GM19324 (cell line): ENCODE measurements around the gene DAGLB.
"Not testable (repeated sequence)": the region's sequence is repeated elsewhere in the genome, so short reads cannot be mapped to it uniquely, and the experiment has no call there.

Source experiments
- ATAC-seq: cut with Tn5 transposase; IDR thresholded peaks from one replicate; pipeline ENCODE4 v1.9.1; 2021; ENCODE audit warnings: mild to moderate bottlenecking, moderate library complexity; ENCODE audit not compliant: unreplicated experiment, low FRiP score

DAGLB gene

DNA sequence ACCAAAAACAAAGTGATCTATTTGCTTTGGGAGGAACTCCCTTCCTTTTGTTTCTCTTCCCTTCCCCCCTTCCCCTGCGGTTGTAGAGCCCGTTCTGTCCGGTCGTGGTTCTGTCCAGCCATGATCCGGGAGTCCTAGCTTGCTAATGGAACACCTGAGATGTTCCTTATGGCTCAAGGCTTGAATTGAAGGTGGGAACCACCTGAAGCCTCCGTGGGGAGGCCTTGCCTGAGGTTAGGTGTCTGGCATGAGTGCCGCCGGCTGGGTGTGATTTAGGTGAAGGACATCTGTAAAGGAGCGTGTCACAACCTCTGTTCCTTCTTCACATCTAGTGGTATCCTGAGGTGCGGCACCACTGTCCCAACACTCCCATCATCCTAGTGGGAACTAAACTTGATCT, 46.2 kb downstream of the DAGLB start:
- no peak for ATAC-seq

DNA sequence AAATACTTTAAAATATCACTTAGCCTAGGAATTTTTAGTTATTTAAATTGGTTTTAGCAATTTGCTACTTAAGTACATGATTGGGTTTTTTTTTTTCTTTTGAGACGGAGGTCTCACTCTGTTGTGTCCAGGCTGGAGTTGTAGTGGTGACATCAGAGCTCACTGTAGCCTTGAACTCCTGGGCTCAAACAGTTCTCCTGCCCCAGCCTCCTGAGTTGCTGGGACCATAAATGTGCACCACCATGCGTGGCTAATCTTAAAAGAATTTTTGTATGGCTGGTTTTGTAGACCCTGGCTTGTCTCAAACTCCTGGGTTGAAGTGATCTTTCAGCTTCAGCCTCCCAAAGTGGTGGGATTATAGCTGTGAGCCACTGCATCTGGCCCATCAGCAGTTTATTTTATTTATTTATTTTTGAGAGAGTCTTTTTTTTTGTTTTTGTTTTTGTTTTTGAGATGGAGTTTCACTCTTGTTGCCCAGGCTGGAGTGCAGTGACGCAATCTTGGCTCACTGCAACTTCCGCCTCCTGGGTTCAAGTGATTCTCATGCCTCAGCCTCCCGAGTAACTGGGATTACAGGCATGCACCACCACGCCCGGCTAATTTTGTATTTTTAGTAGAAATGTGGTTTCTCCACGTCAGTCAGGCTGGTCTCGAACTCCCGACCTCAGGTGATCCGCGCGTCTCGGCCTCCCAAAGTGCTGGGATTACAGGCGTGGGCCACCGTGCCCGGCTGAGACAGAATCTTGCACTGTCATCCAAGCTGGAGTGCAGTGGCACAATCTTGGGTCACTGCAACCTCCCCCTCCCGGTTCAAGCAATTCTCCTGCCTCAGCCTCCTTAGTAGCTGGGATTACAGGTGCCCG, 47.3 kb downstream of the DAGLB start:
- ATAC-seq: not testable (repeated sequence)

DNA sequence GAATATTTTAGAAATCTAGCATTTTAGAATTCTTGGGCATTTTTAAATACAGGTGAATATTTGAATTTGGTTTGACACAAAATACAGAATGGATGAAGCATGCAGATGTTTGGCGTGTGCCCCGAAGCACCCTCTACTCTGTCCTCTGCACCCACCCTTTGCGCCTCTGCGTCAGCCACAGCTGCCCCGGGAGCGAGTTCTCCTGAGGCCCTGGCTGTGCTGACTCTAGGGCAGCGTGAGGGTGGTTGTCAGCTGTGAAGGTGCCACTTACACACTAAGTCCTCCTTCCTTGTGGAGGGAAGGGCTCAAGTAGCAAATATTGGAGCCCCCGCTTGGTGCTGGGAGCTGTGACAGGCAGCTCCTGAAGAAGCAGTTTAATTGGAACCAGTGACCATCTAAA, 48.4 kb downstream of the DAGLB start:
- ATAC-seq: no peak

DNA sequence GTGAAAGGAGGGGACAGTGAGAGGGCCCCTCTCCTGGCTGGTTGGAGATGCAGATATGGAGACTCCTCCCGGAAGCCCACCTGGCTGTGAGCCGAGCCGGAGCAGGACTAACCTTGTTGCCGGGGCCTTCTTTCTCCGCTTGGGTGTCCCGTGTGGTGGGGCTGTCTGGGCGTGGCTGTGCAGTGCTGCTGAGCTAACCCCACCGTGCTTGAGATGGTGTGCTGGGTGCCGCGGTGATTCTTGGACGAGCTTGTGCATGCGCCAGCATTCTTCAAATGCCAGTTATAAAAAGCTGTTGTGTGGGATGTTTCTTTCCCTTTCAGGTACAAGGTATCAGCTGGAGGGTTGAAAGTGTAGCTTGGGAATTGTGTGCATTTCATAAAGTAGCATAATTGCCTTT, 48.8 kb downstream of the DAGLB start:
- ATAC-seq: no peak

DNA sequence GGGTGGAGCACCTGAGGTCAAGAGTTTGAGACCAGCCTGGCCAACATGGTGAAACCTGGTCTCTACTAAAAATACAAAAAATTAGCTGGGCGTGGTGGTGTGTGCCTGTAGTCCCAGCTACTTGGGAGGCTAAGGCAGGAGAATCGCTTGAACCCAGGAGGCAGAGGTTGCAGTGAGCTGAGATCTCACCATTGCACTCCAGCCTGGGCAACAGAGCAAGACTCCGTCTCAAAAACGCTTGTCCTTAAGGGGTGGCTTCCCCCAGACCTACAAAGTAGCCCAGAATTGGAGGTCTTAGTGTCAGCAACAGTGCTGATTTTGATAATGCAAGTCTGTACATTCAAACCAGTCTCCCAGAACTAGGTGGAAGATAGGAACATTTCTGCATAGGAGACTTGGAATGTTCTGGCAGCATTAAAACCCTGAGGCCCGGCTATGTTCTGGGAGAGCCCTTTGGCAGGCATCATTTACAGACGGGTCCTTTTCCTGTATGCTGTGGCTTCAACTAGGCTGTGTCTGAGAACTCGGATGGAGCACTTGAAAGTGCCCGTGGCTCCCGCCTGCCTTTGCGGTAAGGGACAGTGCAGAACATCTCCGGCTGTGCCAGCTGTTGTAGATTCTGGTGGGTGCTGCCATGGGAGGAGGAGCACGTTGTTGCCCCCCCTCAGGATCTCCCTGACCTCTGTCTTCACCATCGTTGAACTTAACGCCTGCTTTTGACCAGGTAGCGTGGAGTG, 49.8 kb downstream of the DAGLB start:
- ATAC-seq: not testable (repeated sequence)

DNA sequence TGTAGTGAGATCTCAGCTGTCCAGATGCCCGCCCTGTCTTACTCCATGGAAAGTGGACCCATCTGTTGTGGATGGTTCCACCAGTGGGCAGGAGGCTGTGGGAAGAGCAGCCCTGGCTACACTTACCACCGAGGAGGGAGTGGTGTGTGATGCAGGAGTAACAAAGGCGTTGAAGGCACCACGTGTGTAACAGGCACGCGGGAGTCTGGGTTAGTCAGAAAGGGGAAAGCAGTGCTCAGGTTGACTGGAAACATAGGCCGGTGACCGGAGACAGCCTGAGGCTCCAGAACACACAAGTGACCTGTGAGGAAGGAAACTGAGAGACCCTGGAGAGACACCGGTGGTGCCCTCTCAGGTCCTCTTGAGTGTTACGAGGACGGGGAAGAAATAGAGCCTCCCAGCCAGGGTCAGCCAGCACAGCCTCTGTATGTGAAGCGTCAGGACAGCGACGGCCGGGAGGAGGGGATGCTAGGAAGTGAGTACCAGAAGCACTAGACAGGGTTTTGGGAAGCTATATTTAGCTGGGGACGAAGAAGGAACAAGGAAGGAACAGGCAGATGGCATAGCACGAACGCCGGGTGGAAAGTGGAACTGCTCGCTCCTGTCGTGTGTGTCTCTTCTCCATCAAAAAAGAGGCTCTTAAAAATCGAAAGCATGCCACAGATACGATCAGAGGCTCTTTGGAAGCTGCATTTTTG, 51.7 kb downstream of the DAGLB start:
- no peak for ATAC-seq

DNA sequence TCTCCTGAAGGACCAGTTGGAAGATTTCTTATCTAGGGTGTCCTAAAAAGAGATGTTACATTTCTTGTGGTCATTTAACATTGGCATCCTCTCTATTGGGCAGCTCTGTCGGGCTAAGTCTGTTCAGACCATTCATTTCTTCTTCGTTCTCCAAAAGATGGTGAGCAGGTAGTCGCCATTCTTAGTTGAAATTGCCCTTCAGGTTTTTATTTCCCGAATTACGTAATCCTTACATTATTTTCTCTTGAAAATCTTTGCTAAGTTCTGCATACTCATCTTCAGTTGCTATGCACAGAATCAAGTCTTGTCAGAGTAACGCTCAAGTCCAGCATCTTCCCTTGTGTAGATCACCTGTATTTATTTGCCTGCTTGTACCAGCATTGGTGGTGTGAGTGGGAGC, 53.6 kb downstream of the DAGLB start:
- no peak for ATAC-seq

DNA sequence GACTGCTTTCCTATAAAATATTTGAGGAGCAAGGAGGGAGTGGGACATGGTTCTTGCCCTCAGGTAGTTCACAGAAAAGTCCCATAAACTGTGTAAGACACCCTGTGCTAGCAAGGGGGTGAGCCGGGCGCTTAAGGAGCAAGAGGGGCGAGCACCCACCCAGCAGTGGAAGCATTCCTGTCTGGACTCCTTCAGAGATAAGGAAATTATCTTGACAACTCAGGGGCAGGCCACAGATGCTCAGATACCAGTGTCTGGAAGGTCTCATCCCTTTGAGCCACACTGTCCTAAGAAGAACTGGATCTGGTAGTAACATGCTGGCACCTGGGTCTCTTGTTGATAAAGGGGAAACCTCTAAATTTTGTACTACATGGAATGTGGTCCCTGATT, 54.1 kb downstream of the DAGLB start:
- no peak for ATAC-seq

DNA sequence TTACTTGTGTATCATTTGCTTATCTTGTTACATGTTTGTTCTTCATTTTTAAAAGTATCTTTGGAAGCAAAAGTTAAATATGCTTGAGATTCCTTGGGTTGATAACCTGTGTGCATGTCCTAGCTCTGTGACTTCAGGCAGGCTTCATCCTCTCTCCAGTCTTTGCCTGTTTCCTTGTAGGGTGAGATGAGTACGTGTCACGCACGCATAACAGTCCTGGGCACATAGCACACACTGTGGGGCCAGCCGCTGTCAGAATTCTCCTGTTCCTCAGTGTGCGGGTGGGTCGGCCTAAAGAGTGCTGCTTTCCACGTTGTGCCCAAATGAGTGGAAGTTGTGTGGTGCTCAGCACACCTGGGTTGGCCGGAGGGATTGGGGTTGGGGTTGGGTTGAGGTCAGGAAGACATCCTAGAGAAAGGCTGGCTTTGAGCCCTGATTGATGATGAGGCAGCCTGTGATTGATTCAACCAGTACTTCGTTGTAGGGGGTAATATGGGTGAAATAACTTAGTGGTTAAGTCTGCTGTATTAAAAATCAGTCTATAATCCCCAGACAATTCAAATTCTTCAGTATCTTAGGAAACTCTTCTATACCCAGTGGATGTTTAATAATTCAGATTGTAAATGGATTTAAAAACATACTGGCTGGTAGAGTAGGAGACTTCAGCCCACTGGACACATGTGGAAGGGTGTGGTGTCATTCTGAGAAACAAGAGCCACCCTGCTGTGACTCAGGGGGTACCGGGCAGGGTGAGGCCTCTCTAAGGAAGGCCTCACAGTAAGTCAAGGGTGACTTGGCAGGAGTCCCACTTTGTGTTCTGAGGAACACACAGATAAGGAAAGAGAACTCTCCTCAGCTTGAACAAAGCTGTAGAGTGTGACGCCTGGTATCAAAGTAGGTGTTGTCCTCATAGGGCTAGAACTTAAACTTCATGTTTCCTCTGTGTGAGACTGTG, 54.8 kb downstream of the DAGLB start:
- ATAC-seq: no peak

DNA sequence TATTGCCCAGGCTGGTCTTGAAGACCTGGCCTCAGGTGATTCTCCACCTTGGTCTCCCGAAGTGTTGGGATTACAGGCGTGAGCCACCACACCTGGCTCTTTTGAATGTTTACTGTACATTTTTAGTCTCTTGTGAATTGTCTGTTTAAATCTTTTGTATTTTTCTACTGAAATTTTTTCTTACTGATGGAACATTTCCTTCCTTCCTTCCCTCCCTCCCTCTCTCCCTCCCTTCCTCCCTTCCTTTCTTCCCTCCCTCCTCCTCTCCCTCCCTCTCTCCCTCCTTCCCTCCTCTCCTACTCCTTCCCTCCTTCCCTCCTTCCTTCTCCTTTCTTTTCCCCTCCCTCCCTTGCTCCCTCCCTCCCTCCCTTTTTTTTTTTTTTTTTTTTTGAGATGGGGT, 58.0 kb downstream of the DAGLB start:
- no peak for ATAC-seq

DNA sequence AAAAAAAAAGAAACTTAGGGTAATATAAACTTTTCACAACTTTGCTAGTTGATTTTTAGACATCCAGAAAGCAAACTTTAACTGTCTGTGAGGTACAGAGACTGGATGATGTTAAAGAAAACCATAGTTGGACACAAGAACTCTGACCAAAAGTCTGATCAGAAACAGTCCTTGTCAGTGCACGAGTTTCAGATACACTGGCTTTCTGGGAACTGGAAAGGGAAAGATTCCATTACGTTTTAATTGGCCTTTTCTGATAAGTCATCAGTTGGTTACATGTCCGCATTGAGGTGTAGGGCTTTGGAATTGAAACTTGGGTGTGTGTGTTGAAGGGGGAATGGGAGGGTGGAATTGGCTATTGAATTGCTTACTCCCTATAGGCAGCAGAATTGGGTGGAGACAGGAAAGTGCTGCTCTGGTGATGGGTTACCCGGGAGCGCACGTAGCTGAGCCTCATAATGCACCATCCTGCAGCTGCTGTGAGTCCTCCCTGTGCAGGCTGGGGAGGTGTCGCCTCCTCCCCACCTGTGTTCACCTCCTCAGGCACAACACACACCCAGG, 59.9 kb downstream of the DAGLB start:
- ATAC-seq: no peak

DNA sequence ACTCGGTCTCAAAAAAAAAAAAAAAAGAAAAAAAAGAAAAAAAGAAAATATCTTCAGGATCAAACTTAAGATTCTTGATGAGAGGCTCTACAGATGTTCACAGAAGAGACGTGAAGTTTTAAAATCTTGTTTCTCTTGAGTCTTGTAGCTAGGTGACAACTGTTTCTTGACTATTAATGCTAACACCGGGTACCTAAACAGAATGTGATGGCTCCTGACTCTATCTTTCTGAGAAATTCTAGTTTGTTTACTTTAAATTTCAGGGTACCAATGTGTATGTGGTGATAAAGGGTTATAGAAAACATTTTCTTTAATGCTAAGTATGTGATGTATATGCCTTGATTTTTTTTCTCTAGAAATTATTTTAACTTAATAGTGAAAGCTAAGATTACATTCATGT, 61.0 kb downstream of the DAGLB start:
- no peak for ATAC-seq

DNA sequence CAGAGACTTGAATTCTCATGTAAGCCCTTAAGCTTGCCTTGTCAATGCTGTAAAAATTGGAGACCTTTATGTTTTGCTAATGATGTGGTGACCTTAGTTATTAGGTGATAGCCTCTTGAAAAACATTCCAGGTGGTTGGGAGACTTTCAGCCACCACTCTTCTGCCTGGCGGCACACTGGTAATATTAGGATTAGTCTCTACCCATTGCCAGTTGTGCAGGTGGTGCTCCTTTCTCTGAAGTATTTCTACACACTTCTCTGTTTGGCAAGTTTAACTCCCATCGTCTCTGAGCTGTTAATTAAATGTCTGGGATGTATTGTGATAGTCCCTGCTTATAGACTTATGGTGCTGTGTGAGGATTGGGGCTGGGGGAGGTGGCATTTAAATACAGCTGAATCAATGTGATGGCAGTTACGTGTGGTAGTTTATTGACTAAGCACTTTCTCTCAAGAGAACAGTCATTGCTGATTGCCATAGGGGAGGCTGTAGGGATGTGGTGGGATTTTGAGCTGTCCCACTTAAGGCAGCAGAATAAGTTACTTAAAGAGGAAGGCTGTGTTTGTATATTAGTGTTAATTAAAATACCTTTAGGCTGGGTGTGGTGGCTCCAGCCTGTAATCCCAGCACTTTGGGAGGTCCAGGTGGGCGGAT, 61.7 kb downstream of the DAGLB start:
- no peak for ATAC-seq

DNA sequence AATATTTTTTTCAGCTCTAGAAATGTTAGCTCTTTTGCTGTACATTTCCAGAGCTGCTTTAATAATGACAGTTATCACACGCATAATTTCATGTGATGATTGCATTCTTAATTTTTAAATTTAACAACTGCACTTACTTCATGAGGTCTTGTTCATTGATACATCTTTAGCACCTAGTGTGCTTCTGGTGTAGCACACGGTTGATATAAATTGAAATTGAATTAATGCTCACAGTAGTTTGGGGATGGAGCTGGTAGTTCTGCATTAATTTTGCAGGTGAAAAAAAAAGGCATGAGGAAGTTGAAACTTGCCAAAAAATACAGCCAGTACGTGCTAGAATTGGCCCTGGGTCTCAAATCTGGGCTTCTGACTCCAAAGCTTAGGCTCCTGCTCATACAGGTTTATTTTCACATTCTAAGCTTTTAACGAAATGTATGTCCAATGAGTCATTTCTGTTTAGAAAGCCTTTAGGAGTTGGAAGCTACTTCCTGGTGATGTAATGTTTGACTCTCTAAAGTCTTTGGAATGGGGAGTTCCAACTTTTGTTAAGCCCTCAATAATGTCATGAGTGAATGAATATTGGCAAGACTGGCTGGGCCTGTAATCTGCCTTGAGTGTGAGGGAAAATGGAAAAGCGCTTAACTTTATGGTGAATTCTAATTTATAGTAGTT, 62.5 kb downstream of the DAGLB start:
- no peak for ATAC-seq

DNA sequence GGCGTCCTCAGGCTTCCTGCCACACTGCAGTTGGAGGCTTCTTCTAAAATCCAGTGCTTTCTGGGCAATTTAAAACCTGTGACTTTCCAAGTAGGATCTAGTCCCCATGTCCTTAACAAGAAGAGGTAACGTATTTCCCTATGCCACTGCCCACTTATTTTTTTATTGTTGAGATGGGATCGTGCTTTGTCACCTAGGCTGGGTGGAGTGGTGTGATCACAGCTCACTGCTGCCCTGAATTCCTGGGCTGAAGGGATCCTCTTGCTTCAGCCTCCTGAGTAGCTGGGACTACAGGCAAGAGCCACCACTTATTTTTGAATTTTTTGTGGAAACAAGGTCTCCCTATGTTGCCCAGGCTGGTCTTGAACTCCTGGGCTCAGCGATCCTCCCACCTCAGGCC, 63.4 kb downstream of the DAGLB start:
- no peak for ATAC-seq

DNA sequence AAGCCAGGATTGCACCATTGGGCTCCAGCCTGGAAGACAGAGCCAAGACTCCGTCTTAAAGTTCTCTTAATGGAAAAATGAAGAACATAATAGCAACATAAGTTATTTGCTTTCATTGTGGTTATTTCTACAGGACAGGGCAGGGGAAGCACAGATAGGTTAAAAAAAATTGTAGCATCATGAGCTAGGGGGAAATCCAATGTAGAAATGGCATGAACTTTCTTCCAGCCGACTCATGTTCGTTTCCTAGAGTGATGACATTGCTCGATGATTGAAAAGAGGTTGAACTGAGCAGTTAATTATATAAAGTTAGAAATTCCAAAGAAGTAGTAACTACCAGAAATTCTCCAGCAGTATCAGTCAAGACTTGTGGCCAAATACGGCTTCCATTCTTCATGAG, 64.9 kb downstream of the DAGLB start:
- no peak for ATAC-seq

DNA sequence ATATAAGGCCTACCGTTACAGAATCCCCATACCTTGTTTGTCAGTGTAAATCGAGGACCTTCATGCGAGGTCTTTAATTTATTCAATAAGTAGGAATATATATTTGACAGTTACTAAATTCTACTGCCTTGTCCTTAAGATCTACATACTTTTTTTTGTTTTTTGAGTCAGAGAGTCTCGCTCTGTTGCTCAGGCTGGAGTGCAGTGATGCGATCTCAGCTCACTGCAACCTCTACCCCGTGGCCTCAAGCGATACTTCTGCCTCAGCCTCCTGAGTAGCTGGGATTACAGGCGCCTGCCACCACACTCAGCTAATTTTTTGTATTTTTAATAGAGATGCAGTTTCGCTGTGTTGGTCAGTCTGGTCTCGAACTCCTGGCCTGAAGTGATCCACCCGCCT, 65.9 kb downstream of the DAGLB start:
- not testable (repeated sequence) for ATAC-seq

DNA sequence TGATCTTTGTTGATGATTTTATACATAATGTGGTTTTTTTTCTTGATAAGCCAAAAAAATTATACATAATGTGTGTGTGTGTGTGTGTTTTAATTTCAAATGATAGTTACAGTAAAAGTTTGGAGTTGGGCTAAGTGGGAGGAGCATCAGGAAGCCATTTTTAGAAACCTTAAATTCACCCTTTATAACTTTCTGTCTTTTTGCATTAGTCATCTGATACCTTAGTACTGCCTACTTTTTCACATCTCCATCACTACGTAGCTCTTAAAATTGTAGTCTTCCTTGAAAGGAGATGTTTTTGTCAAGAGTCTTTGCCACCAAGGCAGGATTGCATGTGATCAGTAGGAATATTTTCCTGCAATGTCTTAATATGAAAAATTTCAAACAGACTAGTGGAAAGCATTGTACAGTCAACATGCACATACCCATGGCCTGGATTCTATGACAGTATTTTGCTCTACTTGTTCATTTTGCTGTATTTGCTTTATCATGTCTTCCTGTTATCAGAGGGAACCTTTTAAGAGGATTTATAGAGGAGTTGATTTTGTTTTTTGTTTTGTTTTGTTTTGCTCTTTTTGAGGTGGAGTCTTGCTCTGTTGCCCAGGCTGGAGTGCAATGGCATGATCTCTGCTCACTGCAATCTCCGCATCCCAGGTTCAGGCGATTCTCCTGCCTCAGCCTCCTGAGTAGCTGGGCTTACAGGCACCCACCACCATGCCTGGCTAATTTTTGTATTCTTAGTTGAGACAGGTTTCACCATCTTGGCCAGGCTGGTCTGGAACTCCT, 67.3 kb downstream of the DAGLB start:
- ATAC-seq: no peak
